A549 (cell line): ENCODE measurements around the gene TEAD3. TPM values are rescaled to one million over a fixed set of nuclear protein-coding genes. Genes with fewer than 3 reads are reported as not detected.

Experiments
- ATAC-seq, 2 experiments: fragments of 200-7000 bp in 1 of 2; fragments of >200 bp in 1 of 2; cut with Nextera tagmentation in 1 of 2; cut with Tn5 transposase in 1 of 2; 3 replicates each; pipeline versions ENCODE4 v1.8.0 to v1.9.1; 2018 to 2020; ENCODE audit warnings: mild to moderate bottlenecking in 1 of 2, moderate library complexity in 1 of 2
- CTCF ChIA-PET: fragments of 300-600 bp; sonication (Branson Sonifier 250); formaldehyde crosslinking; extraction: SDS; loops from one replicate; lab custom pipeline; 2021; ENCODE audit warnings: antibody characterized with exemption, inconsistent platforms; lab: Yijun Ruan, JAX
- POLR2A ChIA-PET: fragments of 350-600 bp; formaldehyde crosslinking; extraction: SDS; loops from one replicate; lab custom pipeline; 2021; ENCODE audit warnings: antibody characterized with exemption, inconsistent platforms; lab: Yijun Ruan, JAX
- DNase-seq, 2 experiments: peaks; one replicate each; pipeline versions ENCODE4 v3.0.0 to v3.0.0-alpha.2; 2011 to 2016; ENCODE audit warnings: low read depth in 1 of 2, low spot score in 1 of 2
- FAIRE-seq: peaks from 2 replicates; lab custom pipeline; 2011; peaks lifted over from hg19 to GRCh38; lab: Jason Lieb, UNC
- H3K27ac ChIP-seq, 2 experiments: fragments of >200 bp; sonication (Bioruptor Twin); formaldehyde crosslinking; 3 replicates each; pipeline ENCODE4 v1.5.1; 2016 to 2017
- H3K4me1 ChIP-seq: fragments of >200 bp; sonication (Bioruptor Twin); formaldehyde crosslinking; 3 replicates; pipeline ENCODE4 v1.6.1; 2016
- H3K4me2 ChIP-seq: fragments of >200 bp; sonication (Bioruptor Twin); formaldehyde crosslinking; 3 replicates; pipeline ENCODE4 v1.6.1; 2016
- H3K4me3 ChIP-seq: fragments of >200 bp; sonication (Bioruptor Twin); formaldehyde crosslinking; 3 replicates; pipeline ENCODE4 v1.5.1; 2016
- H3K9me3 ChIP-seq: fragments of >200 bp; sonication (Bioruptor Twin); formaldehyde crosslinking; 3 replicates; pipeline ENCODE4 v1.6.1; 2016
- BHLHE40 ChIP-seq: IDR thresholded peaks from 2 replicates; pipeline ENCODE4 v1.6.1; 2012; ENCODE audit warnings: low read depth, low read length, inconsistent platforms
- ESRRA ChIP-seq: fragments of 150-350 bp; IDR thresholded peaks from 2 replicates; pipeline ENCODE4 v1.6.1; 2014; ENCODE audit warnings: mild to moderate bottlenecking, low read length, borderline replicate concordance
- HES2 ChIP-seq: fragments of >200 bp; sonication (Bioruptor Twin); formaldehyde crosslinking; IDR thresholded peaks from 2 replicates; pipeline ENCODE4 v1.6.1; 2016
- HEYL ChIP-seq: fragments of 250-450 bp; sonication (Bioruptor Pico); IDR thresholded peaks from 2 replicates; pipeline ENCODE4 v1.8.0; 2021; ENCODE audit warnings: mild to moderate bottlenecking, moderate library complexity
- HMGXB4 ChIP-seq: fragments of 250-450 bp; sonication (Bioruptor Pico); IDR thresholded peaks from 2 replicates; pipeline ENCODE4 v1.5.0; 2021; ENCODE audit warnings: mild to moderate bottlenecking, moderate library complexity, borderline replicate concordance
- HOXA7 ChIP-seq: fragments of 250-450 bp; sonication (Bioruptor Pico); IDR thresholded peaks from 2 replicates; pipeline ENCODE4 v1.5.0; 2020; ENCODE audit warnings: mild to moderate bottlenecking, moderate library complexity
- KDM1A ChIP-seq: fragments of 200-600 bp; sonication (generic); IDR thresholded peaks from 2 replicates; pipeline ENCODE4 v1.6.1; 2016; ENCODE audit warnings: low read depth, mild to moderate bottlenecking
- NPAS2 ChIP-seq: fragments of 250-450 bp; sonication (Bioruptor Pico); IDR thresholded peaks from 2 replicates; pipeline ENCODE4 v1.8.0; 2022; ENCODE audit warnings: mild to moderate bottlenecking, moderate library complexity, borderline replicate concordance
- RCOR1 ChIP-seq: fragments of 150-350 bp; IDR thresholded peaks from 2 replicates; pipeline ENCODE4 v1.6.1; 2014; ENCODE audit warnings: antibody characterized with exemption, low read length, low read depth
- REST ChIP-seq: fragments of 200-600 bp; sonication (generic); IDR thresholded peaks from 2 replicates; pipeline ENCODE4 v1.6.1; 2016; ENCODE audit warnings: antibody characterized with exemption, mild to moderate bottlenecking, moderate library complexity
- RNF2 ChIP-seq: fragments of 200-600 bp; sonication (generic); IDR thresholded peaks from 2 replicates; pipeline ENCODE4 v1.6.1; 2016; ENCODE audit warnings: low read depth, mild to moderate bottlenecking, antibody characterized with exemption, moderate library complexity, borderline replicate concordance
- SREBF2 ChIP-seq: fragments of 450-650 bp; IDR thresholded peaks from 2 replicates; pipeline ENCODE4 v1.6.1; 2014; ENCODE audit warnings: mild to moderate bottlenecking, moderate library complexity
- TP53 ChIP-seq: fragments of 250-450 bp; sonication (Bioruptor Pico); IDR thresholded peaks from 2 replicates; pipeline ENCODE4 v1.5.0; 2021; ENCODE audit warnings: mild to moderate bottlenecking, moderate library complexity
- ZNF302 ChIP-seq: fragments of 250-450 bp; sonication (Bioruptor Pico); IDR thresholded peaks from 2 replicates; pipeline ENCODE4 v1.9.0; 2021; ENCODE audit warnings: inconsistent platforms, mild to moderate bottlenecking, moderate library complexity
- WGBS: methylation state at CpG from one replicate; pipeline ENCODE4 v1.1.6; 2017; ENCODE audit errors: missing lambda C conversion rate; 5-methylcytosine and 5-hydroxymethylcytosine counted together
- polyA plus RNA-seq, 4 experiments: library from polyadenylated mRNA; depleted of rRNA in 3 of 4; stranded (reverse); fragments of >200 nt; fragmentation: RNase III in 1 of 4; extraction: RNeasy Plus Mini Kit Qiagen cat#74134 plus additional on column Dnase treatment in 1 of 4; gene quantifications; 2 replicates in 3 of 4; 3 replicates in 1 of 4; pipeline ENCODE4 v1.2.3, GENCODE V29; 2011 to 2017
- TF ChIP-seq, protein P1 (sequence below): IDR thresholded peaks from 2 replicates; pipeline ENCODE4 v1.6.1; 2012; ENCODE audit warnings: low read depth, borderline replicate concordance
- TF ChIP-seq, protein P2 (sequence below): fragments of 450-650 bp; IDR thresholded peaks from 2 replicates; pipeline ENCODE4 v1.6.1; 2014; ENCODE audit warnings: antibody characterized with exemption

TEAD3 gene
- polyA plus RNA-seq, 2 of the 4 experiments (the other 2 are of a cell fraction): 2.1 to 4.2 TPM

DNA sequence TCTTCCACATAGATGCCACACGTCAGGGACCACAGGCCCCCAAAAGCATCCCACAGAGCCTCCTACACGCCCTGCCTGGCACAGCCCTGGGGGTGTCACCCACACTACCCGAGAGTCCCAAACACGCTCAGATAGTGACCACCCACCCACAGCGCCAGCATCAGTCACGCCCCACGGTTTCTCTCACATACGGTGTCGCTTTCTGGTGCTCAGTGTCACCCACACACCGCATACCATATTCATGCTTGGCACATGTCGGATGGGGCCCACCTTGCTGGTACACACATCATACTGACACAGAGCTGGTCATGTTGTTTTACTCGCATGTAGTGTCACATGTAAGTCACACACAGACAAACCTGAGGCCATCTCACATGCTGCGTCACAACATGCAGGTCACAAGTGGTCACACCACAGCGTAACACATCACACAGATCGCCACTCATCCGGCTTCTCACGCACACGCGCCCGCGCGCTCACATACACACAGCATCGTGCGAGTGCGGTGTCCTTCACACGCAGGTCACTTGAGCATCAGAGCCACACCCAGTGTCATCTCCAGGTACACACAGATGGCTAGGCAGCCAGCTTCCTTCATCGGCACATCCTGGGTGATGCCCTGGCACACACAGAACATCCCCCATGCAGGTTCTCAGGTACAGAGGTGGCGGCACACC, 3.4 kb downstream of the TEAD3 start (continued):
- TF ChIP-seq KDM1A: no peak
- TF ChIP-seq, all 56 proteins: peak for 0

- H3K4me2 ChIP-seq: no peak overlapping the region
- H3K4me3 ChIP-seq: no peak overlapping the region
- CTCF ChIA-PET: no interaction called here
- TF ChIP-seq SREBF2: no peak
- TF ChIP-seq HOXA7 (CRISPR knock-in tag): no peak
- no peaks in the 10 kb centered on the region for H3K9me3 ChIP-seq
- H3K27ac ChIP-seq: no peak overlapping the region
- peaks cover 15% of the 10 kb centered on the region for H3K4me1 ChIP-seq
- 94% methylated on average over 7 of the region's 7 CpGs for whole genome bisulfite sequencing
- POLR2A ChIA-PET: no interaction called here
- ATAC-seq (no peak), FAIRE-seq (no peak), DNase-seq (no peak)
These were observed 4.0 kb downstream of the TEAD3 start for GRCh38 chr6:35492974-35493284.

DNA sequence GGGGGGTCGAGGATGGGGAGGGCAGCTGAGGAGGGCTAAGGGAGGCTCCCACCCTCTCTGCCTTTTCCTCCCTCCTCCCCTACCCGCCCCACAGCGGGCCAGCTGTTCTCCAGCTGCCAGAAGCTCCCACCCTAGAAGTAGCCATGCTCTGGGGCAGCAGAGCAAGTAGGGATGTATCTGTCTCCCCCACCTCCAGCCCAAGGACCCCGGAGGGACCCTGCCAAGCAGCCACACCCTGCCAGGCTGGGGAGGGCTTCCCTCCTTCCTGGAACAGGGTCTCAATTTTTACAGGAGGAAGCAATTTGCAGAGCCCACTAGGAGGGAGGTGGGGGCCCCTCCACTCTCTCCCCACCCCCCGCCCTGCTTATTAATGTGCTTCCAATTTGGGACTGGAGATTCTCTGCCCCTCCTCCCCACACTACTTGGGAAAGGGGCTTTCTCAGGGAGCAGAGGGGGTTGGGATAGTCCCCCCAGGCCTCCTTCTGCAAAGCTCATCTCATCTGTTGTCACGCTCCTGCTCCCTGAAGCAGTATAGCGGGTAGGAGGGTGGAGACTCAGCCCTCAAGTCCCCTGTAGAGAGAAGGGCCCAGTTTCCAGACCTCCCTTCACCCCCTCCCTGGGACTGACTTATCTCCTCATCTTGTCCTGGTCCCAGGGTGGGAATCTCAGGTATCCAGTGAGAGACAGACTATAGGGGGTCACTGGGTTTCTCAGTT, 4.5 kb downstream of the TEAD3 start:
- DNase-seq (no peak), FAIRE-seq (no peak), ATAC-seq (no peak)
- ChIA-PET POLR2A (no interaction called here), CTCF (interaction anchor here (0.7 kb wide), 1 partner anchor 9 kb away, joined by 4 read pairs; no protein-coding TSS in a partner anchor)
- no peak overlapping the region for H3K4me3 ChIP-seq
- TF ChIP-seq HES2 (no peak), RCOR1 (no peak), ZNF302 (CRISPR knock-in tag) (no peak), TP53 (no peak), REST (no peak), BHLHE40 (no peak), NPAS2 (CRISPR knock-in tag) (no peak), RNF2 (no peak), HEYL (CRISPR knock-in tag) (no peak), ESRRA (no peak), HMGXB4 (CRISPR knock-in tag) (no peak)
- TF ChIP-seq, protein P1, sequence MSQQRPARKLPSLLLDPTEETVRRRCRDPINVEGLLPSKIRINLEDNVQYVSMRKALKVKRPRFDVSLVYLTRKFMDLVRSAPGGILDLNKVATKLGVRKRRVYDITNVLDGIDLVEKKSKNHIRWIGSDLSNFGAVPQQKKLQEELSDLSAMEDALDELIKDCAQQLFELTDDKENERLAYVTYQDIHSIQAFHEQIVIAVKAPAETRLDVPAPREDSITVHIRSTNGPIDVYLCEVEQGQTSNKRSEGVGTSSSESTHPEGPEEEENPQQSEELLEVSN: no peak
- TF ChIP-seq, protein P2, sequence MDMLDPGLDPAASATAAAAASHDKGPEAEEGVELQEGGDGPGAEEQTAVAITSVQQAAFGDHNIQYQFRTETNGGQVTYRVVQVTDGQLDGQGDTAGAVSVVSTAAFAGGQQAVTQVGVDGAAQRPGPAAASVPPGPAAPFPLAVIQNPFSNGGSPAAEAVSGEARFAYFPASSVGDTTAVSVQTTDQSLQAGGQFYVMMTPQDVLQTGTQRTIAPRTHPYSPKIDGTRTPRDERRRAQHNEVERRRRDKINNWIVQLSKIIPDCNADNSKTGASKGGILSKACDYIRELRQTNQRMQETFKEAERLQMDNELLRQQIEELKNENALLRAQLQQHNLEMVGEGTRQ: no peak
- peaks cover 14% of the 10 kb centered on the region for H3K4me1 ChIP-seq
- H3K4me2 ChIP-seq: no peak overlapping the region
- H3K9me3 ChIP-seq: no peaks in the 10 kb centered on the region
- H3K27ac ChIP-seq: no peak overlapping the region
- 77% methylated on average over 4 of the region's 7 CpGs for WGBS
